ENCODE measurements around the gene CCL22.

- TF ChIP-seq CTCF (IDR thresholded peaks at IDR 0.05; ENCODE audit: insufficient read depth, low read length) (no peak), POLR2AphosphoS5 (IDR thresholded peaks at IDR 0.05; ENCODE audit: low read depth) (no peak), REST (IDR thresholded peaks at IDR 0.05; ENCODE audit: insufficient replicate concordance, low read depth) (no peak), SPI1 (IDR thresholded peaks at IDR 0.05; ENCODE audit: borderline replicate concordance, low read depth) (no peak), GABPA (IDR thresholded peaks at IDR 0.05; ENCODE audit: low read depth) (no peak)
These were observed 8.0 kb downstream of the CCL22 start for GRCh38 chr16:57366544-57367040.
